NCI-H82 (cell line): ENCODE results near the gene DBR1.
A peak's percentile ranks its signal among the peaks of the same experiment; 100 is the strongest.
"Not testable (repeated sequence)": the region's sequence is repeated elsewhere in the genome, so short reads cannot be mapped to it uniquely, and the experiment has no call there.

Experiments used
- DNase-seq: peaks from one replicate; lab custom pipeline; 2025; lab: John Stamatoyannopoulos, UW

DBR1 gene

GRCh38 chr3:138186803-138187295, 12.1 kb upstream of the DBR1 start:
- peak; percentile 95 for DNase-seq

GRCh38 chr3:138186221-138186620, 11.5 kb upstream of the DBR1 start:
- peak; percentile 24 for DNase-seq

GRCh38 chr3:138184994-138185393, 10.3 kb upstream of the DBR1 start:
- DNase-seq = peak; percentile 19

DNA sequence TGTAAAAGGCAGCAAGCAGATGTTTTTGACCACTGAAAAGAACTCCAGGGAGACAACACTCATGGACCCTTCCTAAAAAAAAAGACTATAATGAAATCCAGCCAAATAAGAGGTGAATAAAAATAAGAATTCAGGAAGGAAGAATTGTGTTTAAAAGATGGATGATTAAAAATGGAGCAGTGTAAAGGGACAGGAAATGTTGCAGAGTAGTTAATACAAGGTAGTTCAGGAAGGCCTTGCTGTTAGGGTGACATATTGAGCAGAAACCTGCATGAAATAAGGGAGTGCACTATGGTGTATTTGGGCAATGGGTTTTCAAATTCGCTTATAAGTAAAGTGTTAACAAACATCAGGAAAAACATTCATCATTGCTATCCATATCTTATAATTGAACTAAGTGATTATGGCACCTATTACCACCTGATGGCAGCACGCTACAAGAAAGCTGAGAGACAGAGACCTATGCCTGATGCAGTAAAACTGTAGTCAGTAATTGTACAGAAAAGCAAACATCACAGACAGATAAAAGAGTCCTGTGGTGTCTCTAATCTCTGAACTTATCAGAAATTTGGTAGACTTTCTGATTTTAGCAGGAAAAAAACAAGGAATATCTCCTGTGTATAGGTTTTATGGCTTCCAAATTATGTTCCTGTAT, 5.8 kb upstream of the DBR1 start:
- peak; percentile 68 for DNase-seq

- DNase-seq = peak; percentile 56
Measured at GRCh38 chr3:138173769-138174420, 826 bp downstream of the DBR1 start.

DNA sequence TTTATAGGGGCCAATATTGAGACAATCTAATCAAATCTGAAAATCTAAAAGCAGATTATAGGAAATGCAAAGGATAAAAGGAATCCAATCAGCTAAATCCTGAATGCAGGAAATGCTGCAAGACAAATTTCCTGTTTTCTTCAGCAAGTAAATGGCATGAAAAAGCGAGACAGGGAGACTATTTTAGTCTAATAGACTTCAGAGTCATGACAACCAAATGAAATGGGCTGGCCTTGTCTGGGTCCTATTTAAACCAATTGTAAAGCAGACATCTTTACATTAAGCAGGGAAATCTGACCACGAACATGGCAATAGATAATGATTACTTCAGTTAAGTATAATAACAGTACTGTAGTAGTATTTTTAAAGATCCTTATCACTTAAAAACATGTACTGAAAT, 2.1 kb downstream of the DBR1 start:
- DNase-seq = no peak

- no peak for DNase-seq
Measured at GRCh38 chr3:138165061-138165460, 9.7 kb downstream of the DBR1 start.

DNA sequence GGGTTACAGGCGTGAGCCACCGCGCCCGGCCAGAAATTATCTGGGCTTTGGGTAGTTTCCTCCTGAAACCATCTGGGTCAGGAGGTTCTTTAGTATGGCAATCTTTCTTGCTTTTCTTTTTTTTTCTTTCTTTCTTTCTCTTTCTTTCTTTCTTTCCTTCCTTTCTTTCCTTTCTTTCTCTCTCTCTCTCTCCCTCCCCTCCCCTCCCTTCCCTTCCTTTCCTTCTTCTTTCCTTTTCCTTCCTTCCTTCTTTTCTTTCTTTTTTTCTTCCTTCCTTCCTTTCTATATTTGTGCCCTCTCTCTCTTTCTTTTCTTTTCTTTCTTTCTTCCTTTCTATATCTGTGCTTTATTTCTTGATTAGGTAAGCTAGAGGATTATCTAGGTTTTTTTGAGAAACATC, 17.0 kb downstream of the DBR1 start:
- no peak for DNase-seq

DNA sequence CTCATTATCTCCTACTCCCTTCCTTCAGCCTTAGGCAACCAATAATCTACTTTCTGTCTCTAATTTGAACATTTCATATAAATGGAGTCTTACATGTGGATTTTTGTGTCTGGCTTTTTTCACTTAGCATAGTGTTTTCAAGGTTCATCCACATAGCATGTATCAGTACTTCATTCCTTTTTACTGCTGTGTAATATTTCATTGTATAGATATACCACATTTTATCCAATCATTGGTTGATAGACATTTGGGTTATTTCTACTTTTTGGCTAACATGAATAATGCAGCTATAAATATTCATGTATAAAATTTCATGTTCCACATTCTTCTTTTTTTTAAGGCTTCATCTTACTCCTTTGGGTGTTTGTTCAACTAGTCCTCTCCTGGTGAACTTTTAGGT, 20.2 kb downstream of the DBR1 start:
- DNase-seq = no peak

- peak; percentile 95 for DNase-seq
Measured at GRCh38 chr3:138148503-138148902, 26.2 kb downstream of the DBR1 start.

DNA sequence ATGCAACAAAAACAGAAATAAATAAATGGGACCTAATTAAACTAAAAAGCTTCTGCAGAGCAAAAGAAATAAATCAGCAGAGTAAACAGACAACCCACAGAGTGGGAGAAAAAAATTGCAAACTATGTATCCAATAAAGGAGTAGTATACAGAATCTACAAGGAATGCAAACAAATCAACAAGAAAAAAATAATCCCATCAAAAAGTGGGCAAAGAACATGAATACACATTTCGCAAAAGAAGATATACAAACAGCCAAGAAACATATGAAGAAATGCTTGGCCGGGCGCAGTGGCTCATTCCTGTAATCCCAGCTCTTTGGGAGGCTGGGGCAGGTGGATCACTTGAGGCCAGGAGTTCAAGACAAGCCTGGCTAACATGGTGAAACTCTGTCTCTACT, 32.5 kb downstream of the DBR1 start:
- DNase-seq = not testable (repeated sequence)

- no peak for DNase-seq
Measured at GRCh38 chr3:138140940-138141339, 33.8 kb downstream of the DBR1 start.

DNA sequence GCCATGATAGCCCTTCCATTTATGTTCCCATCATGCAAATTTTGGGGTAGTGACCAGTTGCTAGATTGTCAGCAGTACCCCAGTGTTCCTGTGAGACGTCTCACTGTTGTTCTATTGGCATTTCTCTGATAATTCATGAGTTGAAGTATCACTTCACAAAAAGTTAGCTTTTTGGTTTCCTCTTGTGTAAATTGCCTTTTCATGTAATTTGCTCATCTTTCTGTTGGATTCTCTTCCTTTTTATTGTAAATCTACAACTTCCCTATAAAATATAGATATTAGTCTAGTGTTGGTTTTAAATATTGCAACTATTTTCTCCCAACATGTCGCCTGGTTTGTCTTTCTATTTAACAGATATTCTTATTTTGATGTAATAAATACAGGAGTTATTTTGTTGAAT, 35.0 kb downstream of the DBR1 start:
- no peak for DNase-seq

DNA sequence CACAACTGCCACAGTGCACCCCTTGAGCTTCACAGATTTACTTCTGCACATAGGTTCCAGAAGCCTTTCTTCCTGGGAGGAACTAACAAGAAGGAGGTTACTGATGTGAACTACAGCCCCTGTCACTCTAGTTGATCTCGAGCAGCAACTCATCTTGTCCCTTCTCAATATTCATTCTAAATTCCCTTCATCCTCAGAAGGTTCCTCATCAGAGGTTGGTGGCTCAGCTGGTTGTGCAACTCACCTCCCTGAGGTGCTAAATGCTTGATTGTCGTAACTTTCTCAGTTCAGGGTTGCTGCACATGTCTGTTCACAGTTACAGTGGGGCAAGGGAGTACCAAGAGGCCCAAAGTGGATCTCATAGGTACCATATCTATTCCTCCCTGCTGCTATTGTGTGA, 36.9 kb downstream of the DBR1 start:
- DNase-seq = no peak

DNA sequence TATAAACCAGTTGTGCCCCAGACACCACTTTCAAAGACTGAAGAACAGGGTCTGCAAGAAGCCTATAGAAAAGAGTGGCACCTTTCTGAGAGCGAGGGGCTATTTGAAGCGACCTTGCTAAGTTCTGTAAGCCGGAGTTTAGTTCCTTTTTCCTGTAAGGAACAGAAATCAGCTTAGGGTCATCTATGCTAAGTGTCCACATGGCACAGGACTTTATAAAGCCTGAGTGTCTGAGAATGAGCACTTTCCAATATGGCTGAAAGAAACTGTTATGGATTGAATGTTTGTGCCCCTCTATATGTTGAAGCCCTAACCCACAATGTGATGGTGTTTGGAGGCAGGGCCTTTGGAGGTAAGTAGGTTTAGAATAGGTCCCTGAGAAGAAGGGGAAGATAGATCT, 38.5 kb downstream of the DBR1 start:
- DNase-seq = no peak

DNA sequence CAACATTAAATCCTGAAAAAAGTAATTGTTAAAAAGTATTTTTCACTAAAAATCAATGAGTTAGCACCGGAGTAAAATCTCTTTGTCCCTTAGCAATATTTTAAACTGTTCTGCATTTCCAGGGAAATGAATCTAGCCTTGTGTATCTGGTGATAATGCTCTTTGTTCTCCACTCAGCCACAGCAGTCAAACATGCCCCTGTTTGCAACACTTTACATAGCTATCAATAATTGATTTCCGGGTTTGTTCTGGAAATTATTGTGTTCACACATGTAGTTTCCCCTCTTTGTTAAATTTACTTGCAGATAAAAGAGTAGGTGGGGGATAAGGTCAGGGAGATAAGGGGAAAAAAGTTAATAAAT, 38.9 kb downstream of the DBR1 start:
- DNase-seq = no peak

GRCh38 chr3:138135146-138135832, 39.4 kb downstream of the DBR1 start:
- no peak for DNase-seq

DNA sequence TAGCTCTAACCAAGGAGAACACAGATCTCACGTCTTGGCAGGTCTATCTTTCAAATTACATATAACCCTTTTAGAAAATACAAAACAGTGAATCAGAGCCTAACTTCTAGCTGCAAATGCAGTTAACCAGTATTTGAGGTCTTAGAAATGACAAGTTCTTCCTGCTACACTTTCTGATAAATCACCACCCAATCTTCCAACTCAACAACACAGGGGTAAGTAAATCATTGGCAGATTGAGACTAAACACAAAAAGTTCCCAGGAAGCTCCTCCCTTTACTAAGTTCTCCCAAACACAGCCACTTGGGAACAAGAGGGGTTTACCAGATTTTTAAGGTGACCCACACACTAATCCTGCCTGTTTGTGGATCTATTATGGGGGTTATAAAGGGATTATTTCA, 42.5 kb downstream of the DBR1 start, which contains the start of gene A4GNT:
Gene A4GNT, minus strand, starts transcription at position 152 of the 400 bp plus-strand sequence. CDS start 1,134 bp downstream, outside the sequence.
- DNase-seq = no peak

DNA sequence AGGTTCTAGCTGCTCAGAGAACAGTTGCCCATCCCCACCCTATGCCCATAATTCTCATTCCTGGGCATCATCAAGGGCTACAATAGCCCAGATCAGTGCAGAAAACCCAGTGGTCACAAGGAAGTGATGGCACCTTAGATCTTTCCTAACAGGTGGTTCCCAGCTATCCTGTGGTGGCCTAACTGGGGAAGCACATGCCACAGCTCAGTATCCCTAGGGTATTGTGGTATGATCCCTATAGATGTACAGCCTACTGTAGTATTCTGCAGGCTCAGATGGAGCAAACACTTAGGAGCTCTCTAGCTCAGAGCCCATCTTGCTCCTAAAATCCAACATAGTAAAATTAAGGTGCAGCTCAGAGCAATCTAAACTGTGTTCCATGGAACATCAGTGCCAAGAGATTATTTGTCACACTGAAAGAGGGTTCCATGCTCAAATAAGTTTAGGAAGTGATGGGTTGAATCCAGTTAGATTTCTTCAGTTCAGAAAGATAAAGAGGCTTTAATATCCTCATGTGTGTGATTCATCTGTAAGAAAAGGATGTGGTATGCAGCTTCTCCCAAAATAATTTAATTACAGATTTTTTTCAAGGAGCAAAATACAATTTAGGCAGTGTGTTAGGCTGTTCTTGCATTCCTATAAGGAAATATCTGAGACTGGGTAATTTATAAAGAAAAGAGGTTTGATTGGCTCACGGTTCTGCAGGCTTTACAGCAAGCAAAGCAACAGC, 46.9 kb downstream of the DBR1 start:
- no peak for DNase-seq

GRCh38 chr3:138125548-138126221, 49.0 kb downstream of the DBR1 start:
- no peak for DNase-seq

DNA sequence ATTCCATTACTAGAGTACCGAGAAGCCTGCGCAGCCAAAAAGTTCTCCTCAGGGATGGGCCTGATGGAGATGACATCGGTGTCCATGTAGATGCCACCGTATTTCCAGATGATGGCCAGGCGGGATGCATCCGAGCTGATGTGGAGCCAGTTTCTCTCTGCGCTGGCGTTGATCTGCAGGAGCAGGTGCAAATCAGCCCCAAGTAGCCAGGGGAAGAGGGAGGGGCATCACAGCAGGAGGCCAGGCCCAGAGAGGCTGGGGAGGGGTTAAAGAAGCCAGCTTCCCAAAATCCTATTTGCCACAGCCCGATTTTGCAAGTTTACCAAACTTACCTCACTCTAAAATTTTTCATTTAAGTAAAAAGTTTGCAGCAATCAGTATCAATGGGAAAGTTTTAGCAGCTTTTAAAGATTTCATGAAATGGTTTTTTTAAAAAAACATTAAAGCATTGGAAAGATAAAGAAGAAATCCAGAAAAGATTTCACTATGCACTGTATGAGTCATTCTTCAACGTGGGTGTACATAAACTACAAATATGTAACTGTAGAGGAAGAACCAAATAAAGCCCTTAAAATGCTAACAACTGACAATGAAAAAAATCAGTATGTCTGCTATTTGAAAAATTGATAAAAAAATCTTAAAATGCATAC, 49.9 kb downstream of the DBR1 start:
- DNase-seq = peak; percentile 28
